HCT116 (cell line): ENCODE measurements around the gene CFAP74.

Experiments
- POLR2A ChIP-seq: IDR thresholded peaks from 2 replicates; pipeline ENCODE4 v1.7.0; 2011; ENCODE audit warnings: borderline replicate concordance; ENCODE audit not compliant: insufficient read depth, insufficient read length; ENCODE audit errors: extremely low read depth
- SP1 ChIP-seq: IDR thresholded peaks from 2 replicates; pipeline ENCODE4 v1.6.1; 2012; ENCODE audit warnings: low read depth
- TF ChIP-seq, protein P1 (sequence below): IDR thresholded peaks from 2 replicates; pipeline ENCODE4 v1.6.1; 2012; ENCODE audit warnings: low read depth
- TF ChIP-seq, protein P2 (sequence below), 3 experiments: fragments of 200-600 bp in 1 of 3; sonication (generic) in 1 of 3; IDR thresholded peaks in 2 of 3; conservative IDR thresholded peaks in 1 of 3; 2 replicates each; pipeline ENCODE4 v1.5.1; 2012 to 2017; ENCODE audit warnings: low read depth in 2 of 3, low read length in 2 of 3, antibody characterized with exemption in 1 of 3, borderline replicate concordance in 1 of 3, control low read depth in 1 of 3, mild to moderate bottlenecking in 1 of 3, mixed read lengths in 1 of 3, mixed run types in 1 of 3, moderate library complexity in 1 of 3; ENCODE audit not compliant: insufficient read depth in 1 of 3

DNA sequence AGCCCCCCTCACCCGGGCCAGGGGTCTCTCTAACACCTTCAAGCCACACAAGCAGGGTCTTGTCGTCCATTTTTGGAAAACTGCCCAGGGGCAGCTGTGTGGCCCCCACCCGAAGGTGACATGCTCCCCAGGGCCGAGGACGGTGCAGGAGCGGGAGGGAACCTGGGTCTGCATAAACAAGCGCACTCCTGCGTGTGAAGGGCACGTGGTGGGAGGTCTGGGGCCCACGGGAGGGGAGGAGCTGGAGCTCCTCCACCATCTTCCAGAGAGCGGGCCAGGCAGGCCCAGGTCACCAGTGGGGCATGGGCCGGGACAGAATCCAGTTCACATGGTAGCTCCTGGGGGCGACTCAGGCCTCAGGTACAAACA lies 16.5 kb downstream of the CFAP74 start:
- no peak for TF ChIP-seq POLR2A
- TF ChIP-seq SP1 = no peak
- TF ChIP-seq, protein P1, sequence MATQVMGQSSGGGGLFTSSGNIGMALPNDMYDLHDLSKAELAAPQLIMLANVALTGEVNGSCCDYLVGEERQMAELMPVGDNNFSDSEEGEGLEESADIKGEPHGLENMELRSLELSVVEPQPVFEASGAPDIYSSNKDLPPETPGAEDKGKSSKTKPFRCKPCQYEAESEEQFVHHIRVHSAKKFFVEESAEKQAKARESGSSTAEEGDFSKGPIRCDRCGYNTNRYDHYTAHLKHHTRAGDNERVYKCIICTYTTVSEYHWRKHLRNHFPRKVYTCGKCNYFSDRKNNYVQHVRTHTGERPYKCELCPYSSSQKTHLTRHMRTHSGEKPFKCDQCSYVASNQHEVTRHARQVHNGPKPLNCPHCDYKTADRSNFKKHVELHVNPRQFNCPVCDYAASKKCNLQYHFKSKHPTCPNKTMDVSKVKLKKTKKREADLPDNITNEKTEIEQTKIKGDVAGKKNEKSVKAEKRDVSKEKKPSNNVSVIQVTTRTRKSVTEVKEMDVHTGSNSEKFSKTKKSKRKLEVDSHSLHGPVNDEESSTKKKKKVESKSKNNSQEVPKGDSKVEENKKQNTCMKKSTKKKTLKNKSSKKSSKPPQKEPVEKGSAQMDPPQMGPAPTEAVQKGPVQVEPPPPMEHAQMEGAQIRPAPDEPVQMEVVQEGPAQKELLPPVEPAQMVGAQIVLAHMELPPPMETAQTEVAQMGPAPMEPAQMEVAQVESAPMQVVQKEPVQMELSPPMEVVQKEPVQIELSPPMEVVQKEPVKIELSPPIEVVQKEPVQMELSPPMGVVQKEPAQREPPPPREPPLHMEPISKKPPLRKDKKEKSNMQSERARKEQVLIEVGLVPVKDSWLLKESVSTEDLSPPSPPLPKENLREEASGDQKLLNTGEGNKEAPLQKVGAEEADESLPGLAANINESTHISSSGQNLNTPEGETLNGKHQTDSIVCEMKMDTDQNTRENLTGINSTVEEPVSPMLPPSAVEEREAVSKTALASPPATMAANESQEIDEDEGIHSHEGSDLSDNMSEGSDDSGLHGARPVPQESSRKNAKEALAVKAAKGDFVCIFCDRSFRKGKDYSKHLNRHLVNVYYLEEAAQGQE = no peak
- TF ChIP-seq, protein P2, sequence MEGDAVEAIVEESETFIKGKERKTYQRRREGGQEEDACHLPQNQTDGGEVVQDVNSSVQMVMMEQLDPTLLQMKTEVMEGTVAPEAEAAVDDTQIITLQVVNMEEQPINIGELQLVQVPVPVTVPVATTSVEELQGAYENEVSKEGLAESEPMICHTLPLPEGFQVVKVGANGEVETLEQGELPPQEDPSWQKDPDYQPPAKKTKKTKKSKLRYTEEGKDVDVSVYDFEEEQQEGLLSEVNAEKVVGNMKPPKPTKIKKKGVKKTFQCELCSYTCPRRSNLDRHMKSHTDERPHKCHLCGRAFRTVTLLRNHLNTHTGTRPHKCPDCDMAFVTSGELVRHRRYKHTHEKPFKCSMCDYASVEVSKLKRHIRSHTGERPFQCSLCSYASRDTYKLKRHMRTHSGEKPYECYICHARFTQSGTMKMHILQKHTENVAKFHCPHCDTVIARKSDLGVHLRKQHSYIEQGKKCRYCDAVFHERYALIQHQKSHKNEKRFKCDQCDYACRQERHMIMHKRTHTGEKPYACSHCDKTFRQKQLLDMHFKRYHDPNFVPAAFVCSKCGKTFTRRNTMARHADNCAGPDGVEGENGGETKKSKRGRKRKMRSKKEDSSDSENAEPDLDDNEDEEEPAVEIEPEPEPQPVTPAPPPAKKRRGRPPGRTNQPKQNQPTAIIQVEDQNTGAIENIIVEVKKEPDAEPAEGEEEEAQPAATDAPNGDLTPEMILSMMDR (IDR thresholded peaks at IDR 0.05 in 2 of 3, conservative IDR thresholded peaks at IDR 0.05 in 1 of 3; ENCODE audit: borderline replicate concordance in 1 of 3, insufficient read depth in 1 of 3, low read depth in 2 of 3, low read length in 2 of 3) = no peak
